Mesenchymal stem cell (in vitro differentiated cells and primary cell): ENCODE measurements around the gene NFATC1.

Source experiments
- DNase-seq: peaks from one replicate; pipeline ENCODE4 v3.0.0-alpha.2; 2013
- H2AFZ ChIP-seq: one replicate; pipeline ENCODE4 v1.6.1; 2013; ENCODE audit warnings: low read depth, mild to moderate bottlenecking, control low read depth, inconsistent platforms, low read length, moderate library complexity
- H2AK5ac ChIP-seq: 2 replicates; pipeline ENCODE4 v1.6.1; 2013; ENCODE audit warnings: low read length, moderate library complexity, mild to moderate bottlenecking, inconsistent platforms; ENCODE audit not compliant: severe bottlenecking
- H2BK120ac ChIP-seq: one replicate; pipeline ENCODE4 v1.6.1; 2013; ENCODE audit warnings: low read depth, mild to moderate bottlenecking, inconsistent platforms, low read length, moderate library complexity
- H2BK12ac ChIP-seq, 2 experiments: one replicate each; pipeline ENCODE4 v1.6.1; 2013; ENCODE audit warnings: inconsistent platforms in 2 of 2, low read length in 2 of 2, mild to moderate bottlenecking in 2 of 2, moderate library complexity in 2 of 2, control low read depth in 1 of 2
- H2BK15ac ChIP-seq: one replicate; pipeline ENCODE4 v1.6.1; 2013; ENCODE audit warnings: mild to moderate bottlenecking, low read depth, inconsistent platforms; ENCODE audit not compliant: poor library complexity, severe bottlenecking
- H2BK5ac ChIP-seq: 2 replicates; pipeline ENCODE4 v1.6.1; 2013; ENCODE audit warnings: low read depth, mild to moderate bottlenecking, low read length, control low read depth, inconsistent platforms; ENCODE audit not compliant: poor library complexity, severe bottlenecking
- H3K14ac ChIP-seq, 2 experiments: one replicate each; pipeline ENCODE4 v1.6.1; 2013; ENCODE audit warnings: inconsistent platforms in 2 of 2, low read length in 2 of 2, control low read depth in 1 of 2, mild to moderate bottlenecking in 1 of 2, moderate library complexity in 1 of 2
- H3K18ac ChIP-seq, 2 experiments: one replicate each; pipeline ENCODE4 v1.6.1; 2013; ENCODE audit warnings: inconsistent platforms in 2 of 2, low read length in 2 of 2, control low read depth in 1 of 2, low read depth in 1 of 2, mild to moderate bottlenecking in 1 of 2
- H3K23ac ChIP-seq, 2 experiments: one replicate each; pipeline ENCODE4 v1.6.1; 2013; ENCODE audit warnings: inconsistent platforms in 2 of 2, low read length in 2 of 2, mild to moderate bottlenecking in 2 of 2, moderate library complexity in 2 of 2, control low read depth in 1 of 2
- H3K27ac ChIP-seq: 2 replicates; pipeline ENCODE4 v1.5.1; 2013; ENCODE audit warnings: mild to moderate bottlenecking, moderate library complexity, low read length, control low read depth, inconsistent platforms; ENCODE audit not compliant: poor library complexity, severe bottlenecking
- H3K27me3 ChIP-seq, 2 experiments: 2 replicates each; pipeline versions ENCODE4 v1.6.1 to v1.7.0; 2013; ENCODE audit warnings: low read length in 2 of 2, mild to moderate bottlenecking in 2 of 2, moderate library complexity in 2 of 2, control low read depth in 1 of 2, inconsistent platforms in 1 of 2; ENCODE audit not compliant: control insufficient read depth in 1 of 2, insufficient read depth in 1 of 2
- H3K36me3 ChIP-seq, 2 experiments: 2 replicates each; pipeline versions ENCODE4 v1.6.1 to v1.7.0; 2013; ENCODE audit warnings: low read length in 2 of 2, control low read depth in 1 of 2, inconsistent platforms in 1 of 2, low read depth in 1 of 2, mild to moderate bottlenecking in 1 of 2; ENCODE audit not compliant: insufficient read depth in 2 of 2, control insufficient read depth in 1 of 2
- H3K4ac ChIP-seq, 2 experiments: one replicate each; pipeline ENCODE4 v1.6.1; 2013; ENCODE audit warnings: inconsistent platforms in 2 of 2, low read length in 2 of 2, mild to moderate bottlenecking in 2 of 2, moderate library complexity in 2 of 2, control low read depth in 1 of 2, low read depth in 1 of 2
- H3K4me1 ChIP-seq: 2 replicates; pipeline ENCODE4 v1.6.1; 2013; ENCODE audit warnings: low read depth, low read length, control low read depth; ENCODE audit not compliant: control insufficient read depth, insufficient read depth
- H3K4me2 ChIP-seq: 2 replicates; pipeline ENCODE4 v1.6.1; 2013; ENCODE audit warnings: low read length, mild to moderate bottlenecking, inconsistent platforms; ENCODE audit not compliant: poor library complexity, severe bottlenecking
- H3K4me3 ChIP-seq, 2 experiments: 2 replicates each; pipeline versions ENCODE4 v1.5.1 to v1.7.0; 2013; ENCODE audit warnings: low read length in 2 of 2, mild to moderate bottlenecking in 2 of 2, control low read depth in 1 of 2, low read depth in 1 of 2; ENCODE audit not compliant: insufficient read depth in 1 of 2
- H3K79me1 ChIP-seq: replicated peaks from 2 replicates; pipeline ENCODE4 v1.6.1; 2013; ENCODE audit warnings: mild to moderate bottlenecking, control low read depth, low read length, inconsistent platforms; ENCODE audit not compliant: poor library complexity, severe bottlenecking
- H3K9ac ChIP-seq: 2 replicates; pipeline ENCODE4 v1.7.0; 2013; ENCODE audit warnings: mild to moderate bottlenecking, low read length, moderate library complexity
- H3K9me3 ChIP-seq: 2 replicates; pipeline ENCODE4 v1.7.0; 2013; ENCODE audit warnings: mild to moderate bottlenecking, low read length; ENCODE audit not compliant: control insufficient read depth
- H4K8ac ChIP-seq: one replicate; pipeline ENCODE4 v1.6.1; 2013; ENCODE audit warnings: inconsistent platforms, mild to moderate bottlenecking, low read length, moderate library complexity
- H4K91ac ChIP-seq: one replicate; pipeline ENCODE4 v1.6.1; 2013; ENCODE audit warnings: mild to moderate bottlenecking, low read length, inconsistent platforms
- WGBS: methylation state at CpG from one replicate; pipeline ENCODE4 v1.1.7; 2013; ENCODE audit warnings: mixed read lengths; 5-methylcytosine and 5-hydroxymethylcytosine counted together

NFATC1 gene

DNA sequence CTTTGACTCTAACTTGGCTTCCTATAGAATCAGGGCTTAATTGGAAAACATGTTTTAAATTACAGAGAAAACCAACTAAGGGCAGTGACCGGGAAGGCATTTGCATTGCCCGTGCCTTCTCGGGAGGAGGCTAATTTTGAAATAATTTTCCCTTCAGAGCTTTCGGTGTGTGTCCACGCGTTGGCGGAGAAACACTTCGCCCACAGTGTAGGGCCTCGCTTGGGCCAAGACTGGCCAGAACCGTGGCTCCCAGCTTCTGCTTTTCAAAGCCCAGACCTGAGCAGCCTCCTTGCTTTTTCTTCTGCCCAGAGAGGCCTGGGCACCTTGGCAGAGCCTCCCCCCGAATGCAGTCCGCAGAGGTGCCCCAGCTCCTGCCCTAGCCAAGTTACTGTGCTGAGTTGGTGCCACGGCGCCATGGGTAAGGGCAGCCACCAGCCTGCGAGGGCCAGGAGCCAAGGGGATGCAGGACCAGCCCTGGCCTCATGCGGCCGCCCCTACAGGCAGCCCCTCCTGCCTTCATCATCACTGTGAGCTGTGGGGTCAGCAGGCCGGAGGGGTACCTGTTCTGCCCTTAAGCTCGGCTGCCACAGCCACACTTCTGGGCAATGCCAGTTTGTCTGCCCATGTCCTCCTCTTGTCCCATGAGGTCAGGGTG lies 57.4 kb downstream of the NFATC1 start:
- Histone ChIP-seq H3K4me2 (no peak overlapping the region), H2BK12ac (no peak overlapping the region), H3K14ac (no peak overlapping the region), H2AFZ (no peak overlapping the region), H3K4me3 (no peak overlapping the region), H4K91ac (no peak overlapping the region), H2AK5ac (no peak overlapping the region), H3K4me1 (peaks cover 11% of the 10 kb centered on the region), H3K27ac (no peak overlapping the region), H3K9ac (no peak overlapping the region), H2BK120ac (no peak overlapping the region), H3K4ac (no peak overlapping the region), H3K27me3 (no peaks in the 10 kb centered on the region), H3K36me3 (peaks cover 4 to 28% of the 10 kb centered on the region in 2 experiments), H3K9me3 (no peaks in the 10 kb centered on the region), H2BK5ac (no peak overlapping the region), H3K23ac (no peak overlapping the region), H3K79me1 (no peaks in the 10 kb centered on the region), H4K8ac (no peak overlapping the region), H3K18ac (no peak overlapping the region), H2BK15ac (no peak overlapping the region)
- no peak for DNase-seq
- 96% methylated on average over 19 of the region's 19 CpGs for WGBS

GRCh38 chr18:79453816-79454735 lies 58.3 kb downstream of the NFATC1 start:
- WGBS, result 88% methylated on average over 30 of the region's 32 CpGs
- peak; percentile 8 for DNase-seq
- H3K79me1 ChIP-seq, result no peaks in the 10 kb centered on the region
- no peak overlapping the region for H3K27ac ChIP-seq
- no peak overlapping the region for H4K91ac ChIP-seq
- H3K4me1 ChIP-seq, result peaks cover 19% of the 10 kb centered on the region
- H3K36me3 ChIP-seq, result peaks cover 4 to 28% of the 10 kb centered on the region in 2 experiments
- H3K9ac ChIP-seq, result no peak overlapping the region
- no peaks in the 10 kb centered on the region for H3K9me3 ChIP-seq
- no peak overlapping the region for H2BK5ac ChIP-seq
- H3K14ac ChIP-seq, result no peak overlapping the region
- H2BK12ac ChIP-seq, result no peak overlapping the region
- no peak overlapping the region for H2BK120ac ChIP-seq
- H4K8ac ChIP-seq, result no peak overlapping the region
- no peak overlapping the region for H3K4ac ChIP-seq
- no peaks in the 10 kb centered on the region for H3K27me3 ChIP-seq
- H3K4me2 ChIP-seq, result no peak overlapping the region
- H3K4me3 ChIP-seq, result no peak overlapping the region
- H3K23ac ChIP-seq, result no peak overlapping the region
- no peak overlapping the region for H2AK5ac ChIP-seq
- H2AFZ ChIP-seq, result no peak overlapping the region
- no peak overlapping the region for H3K18ac ChIP-seq
- no peak overlapping the region for H2BK15ac ChIP-seq

DNA sequence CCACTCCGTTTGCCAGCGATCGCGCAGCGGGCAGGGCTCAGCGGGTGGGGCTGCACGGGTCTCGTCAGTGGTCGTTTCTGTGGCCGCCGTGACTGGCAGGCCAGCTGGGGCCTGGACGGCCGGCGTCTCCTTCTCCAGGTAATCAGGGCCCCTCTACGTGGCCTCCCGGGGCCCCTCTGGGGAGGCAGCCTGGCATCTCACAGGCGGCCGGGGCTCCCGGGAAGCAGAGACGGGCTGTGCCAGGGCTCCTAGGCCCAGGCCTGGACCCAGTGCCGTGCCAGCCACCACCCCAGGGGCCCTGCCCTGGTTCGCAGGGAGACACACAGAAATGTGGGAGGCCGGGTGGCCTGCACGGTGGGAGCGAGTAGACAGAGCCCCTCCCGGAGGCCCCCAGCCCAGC lies 59.5 kb downstream of the NFATC1 start:
- Histone ChIP-seq H3K36me3 (peaks cover 4 to 26% of the 10 kb centered on the region in 2 experiments), H3K4me2 (no peak overlapping the region), H3K23ac (no peak overlapping the region), H2BK15ac (no peak overlapping the region), H3K9ac (no peak overlapping the region), H2AK5ac (no peak overlapping the region), H3K14ac (no peak overlapping the region), H3K4me3 (no peak overlapping the region), H3K18ac (no peak overlapping the region), H4K91ac (no peak overlapping the region), H2BK120ac (no peak overlapping the region), H3K79me1 (no peaks in the 10 kb centered on the region), H4K8ac (no peak overlapping the region), H3K27ac (no peak overlapping the region), H2BK12ac (no peak overlapping the region), H2BK5ac (no peak overlapping the region), H3K4ac (no peak overlapping the region), H2AFZ (no peak overlapping the region), H3K27me3 (no peaks in the 10 kb centered on the region), H3K4me1 (peaks cover 26% of the 10 kb centered on the region), H3K9me3 (no peaks in the 10 kb centered on the region)
- WGBS, result 98% methylated on average over 22 of the region's 26 CpGs
- DNase-seq, result no peak
